HG02759 (cell line): ENCODE results near the gene TRIM15.
A peak's percentile ranks its signal among the peaks of the same experiment; 100 is the strongest.
"Not testable (repeated sequence)": the region's sequence is repeated elsewhere in the genome, so short reads cannot be mapped to it uniquely, and the experiment has no call there.

Experiments used
- ATAC-seq: cut with Tn5 transposase; IDR thresholded peaks from one replicate; pipeline ENCODE4 v1.9.1; 2021; ENCODE audit warnings: mild to moderate bottlenecking, moderate library complexity; ENCODE audit not compliant: unreplicated experiment

TRIM15 gene

DNA sequence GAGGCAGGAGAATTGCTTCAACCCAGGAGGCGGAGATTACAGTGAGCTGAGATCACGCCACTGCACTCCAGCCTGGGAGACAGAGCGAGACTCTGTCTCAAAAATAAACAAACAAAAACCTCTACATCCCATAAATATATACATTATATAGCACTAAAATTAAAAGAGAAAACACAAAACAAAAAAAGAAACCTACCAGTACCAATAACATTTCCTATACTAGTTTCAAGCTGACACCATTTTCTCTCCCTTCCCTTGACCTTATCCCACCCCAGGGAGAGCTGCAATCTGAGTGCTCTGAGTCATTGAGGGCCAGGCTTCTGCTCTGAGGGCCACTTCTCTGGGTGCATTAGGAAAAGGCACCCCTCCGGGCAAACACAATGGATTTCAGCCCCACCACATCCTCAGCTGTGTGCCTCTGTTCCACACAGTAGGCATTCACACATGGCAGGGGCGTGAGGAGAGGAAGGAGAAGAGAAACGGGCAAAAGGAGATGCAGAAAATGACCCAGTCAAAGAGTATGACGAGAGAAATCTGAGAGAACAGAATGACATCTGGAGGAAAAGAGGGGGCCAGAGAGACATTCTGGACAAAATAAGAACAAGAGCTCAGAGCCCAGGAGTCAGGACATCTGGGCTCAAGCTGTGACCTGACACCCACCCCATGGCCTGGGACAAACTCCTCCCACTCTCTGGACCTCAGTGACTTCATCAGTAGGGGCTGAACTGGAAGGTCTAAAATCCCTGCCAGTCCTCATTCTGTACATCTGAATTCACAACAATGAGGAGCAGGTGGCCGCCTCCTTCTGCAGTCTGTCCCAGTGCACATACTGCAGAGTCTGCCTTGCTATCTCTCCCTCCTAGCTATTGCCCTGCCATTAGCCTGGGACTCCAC is 31.7 kb downstream of the TRIM15 start:
- ATAC-seq: no peak

DNA sequence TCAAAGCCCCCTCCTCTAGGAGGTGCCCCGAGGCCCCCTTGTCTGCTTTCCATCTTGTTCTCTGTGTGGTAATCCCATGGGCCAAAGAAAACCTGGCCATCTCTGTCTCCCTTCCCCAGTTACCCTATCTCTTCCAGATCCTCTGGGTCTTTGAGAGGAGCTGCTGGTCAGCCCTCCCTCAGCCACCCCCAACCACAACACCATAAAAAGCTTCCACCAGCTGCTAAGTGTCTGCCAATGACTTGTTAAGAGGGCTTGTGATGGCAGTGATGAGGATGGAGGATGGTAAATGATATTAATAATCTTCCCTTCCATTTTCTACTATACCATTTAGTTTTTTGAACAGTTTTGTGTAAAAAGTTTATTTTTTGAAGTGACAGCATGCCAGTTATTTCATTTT is 32.6 kb downstream of the TRIM15 start:
- no peak for ATAC-seq

DNA sequence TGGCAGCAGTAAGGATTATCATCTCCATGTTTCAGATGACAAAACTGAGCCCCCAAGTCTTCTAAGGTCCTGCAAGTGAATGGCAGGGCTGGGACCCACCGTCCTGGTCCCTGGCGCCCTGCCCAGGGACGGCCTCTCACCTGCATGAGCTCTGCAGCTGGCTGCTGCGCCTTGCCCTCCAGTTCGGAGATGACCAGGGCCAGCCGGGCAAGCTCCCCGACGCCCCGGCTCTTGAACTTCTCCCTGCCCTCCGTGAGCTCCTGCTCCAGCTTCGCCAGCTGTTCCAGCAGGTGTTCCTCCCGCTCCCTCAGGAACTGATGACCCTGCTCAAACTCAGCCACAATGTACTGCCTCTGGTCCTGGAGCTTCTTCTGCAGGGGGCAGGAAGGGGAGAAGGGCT is 33.0 kb downstream of the TRIM15 start:
- no peak for ATAC-seq

DNA sequence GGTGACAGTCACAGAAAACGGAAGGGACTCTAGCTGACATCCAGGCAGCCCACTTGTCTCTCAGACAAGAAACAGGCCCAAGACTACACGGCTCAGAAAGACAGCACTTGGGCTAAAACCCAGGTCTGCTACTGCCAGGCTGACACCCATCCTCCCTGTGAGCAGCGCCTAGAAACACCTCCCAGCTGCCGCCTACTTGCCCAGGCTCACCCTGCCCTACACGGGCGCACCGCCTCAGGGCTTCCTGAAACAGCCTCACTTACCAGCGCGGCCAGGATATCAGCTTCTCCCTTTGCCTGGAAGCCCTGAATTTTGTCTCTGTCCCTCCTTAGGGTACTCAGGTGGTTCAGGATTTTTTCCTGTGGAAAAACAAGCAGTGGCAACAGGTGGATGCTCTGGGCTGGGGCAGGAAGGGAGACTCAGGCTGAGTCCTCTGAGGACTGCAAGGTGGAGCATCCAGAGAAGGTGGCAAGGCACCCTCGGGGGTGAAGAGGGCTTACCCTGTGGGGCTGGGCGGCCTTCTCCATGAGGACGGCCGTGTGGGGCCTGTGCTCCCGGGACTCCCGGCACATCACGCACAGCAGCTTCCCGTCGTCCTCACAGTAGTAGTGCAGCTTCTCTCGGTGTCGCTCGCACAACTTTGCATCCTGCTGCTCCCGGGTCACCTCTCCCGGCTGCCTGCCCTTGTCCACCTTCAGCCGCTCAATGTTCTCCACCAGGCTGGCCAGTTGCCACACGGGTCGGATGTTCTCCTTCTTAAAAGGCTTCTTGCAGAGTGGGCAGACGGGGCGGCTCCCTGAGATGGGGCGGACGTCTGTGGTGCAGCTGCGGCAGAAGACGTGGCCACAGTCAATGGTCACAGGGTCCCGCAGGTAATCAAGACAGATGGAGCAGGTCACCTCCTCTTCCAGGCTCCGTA is 35.1 kb downstream of the TRIM15 start:
- ATAC-seq: no peak

DNA sequence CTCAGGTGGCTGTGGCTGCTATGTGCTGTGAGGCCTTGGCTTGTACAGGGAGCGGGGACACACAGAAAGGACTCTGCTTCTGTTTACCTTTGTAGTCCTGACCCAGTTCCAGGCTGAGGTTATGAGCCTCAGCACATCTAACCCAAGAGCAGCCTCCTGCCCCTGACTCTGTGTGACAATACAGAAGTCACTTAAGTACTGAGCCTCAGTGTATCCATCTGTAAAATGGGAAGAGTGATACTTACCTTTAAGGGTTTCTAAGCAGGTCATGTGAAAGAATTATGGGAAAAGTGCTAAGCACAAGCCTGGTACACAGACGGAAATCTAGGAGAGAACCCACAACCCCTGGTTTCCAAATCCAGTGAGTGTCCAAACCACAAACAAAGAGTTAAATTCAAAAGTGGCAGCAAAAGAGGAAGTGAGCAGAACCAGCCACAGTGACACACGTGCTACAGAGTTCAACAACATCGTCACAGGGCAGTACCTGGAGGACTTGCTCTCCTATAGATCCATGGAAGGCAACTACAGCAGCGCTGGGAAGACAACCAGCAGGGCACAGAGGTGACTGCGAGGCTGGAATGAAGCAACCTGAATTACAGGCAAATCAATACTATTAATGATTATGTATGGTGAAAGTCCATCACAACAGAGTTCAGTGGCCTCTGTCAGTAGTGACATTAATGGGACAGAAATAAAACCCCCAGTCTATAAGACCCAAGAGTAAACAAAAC is 37.4 kb downstream of the TRIM15 start:
- peak; percentile 56 for ATAC-seq

DNA sequence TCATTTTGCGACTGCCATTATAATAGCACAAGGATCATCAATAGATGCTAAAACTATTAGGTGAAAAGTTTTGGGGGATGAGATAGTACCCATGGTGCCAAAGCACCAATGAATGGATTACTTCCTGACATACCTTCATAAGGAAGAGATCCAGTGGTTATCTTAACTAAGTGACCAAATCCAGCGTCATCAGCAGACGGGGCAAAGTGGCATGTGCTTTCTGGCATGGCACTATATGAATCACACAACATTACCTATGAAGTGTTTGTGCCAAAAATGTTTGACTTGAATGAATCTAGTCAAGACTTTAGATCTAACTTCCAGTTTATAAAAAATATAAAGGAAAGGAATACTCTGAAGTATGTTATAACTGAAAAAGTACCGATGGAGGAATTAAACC is 39.0 kb downstream of the TRIM15 start:
- no peak for ATAC-seq

DNA sequence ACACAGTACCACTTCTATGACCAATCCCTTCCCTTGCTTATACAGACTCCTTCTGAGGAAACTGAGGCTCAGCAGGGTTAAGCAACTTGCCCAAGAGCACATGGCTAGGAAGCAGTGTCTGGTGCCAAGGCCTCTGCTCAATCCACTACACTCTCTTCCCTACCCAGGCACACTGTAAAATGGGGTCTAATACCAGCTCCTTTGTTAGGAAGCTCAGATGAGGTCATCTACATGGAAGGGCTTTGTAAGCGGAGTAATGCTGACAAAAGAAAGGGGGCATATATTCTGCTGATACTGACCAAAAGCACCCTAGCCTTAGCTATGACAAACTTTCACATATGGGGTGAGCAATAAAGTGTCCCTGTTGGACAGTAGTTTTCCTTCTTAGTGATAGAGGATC is 40.8 kb downstream of the TRIM15 start:
- ATAC-seq: no peak

DNA sequence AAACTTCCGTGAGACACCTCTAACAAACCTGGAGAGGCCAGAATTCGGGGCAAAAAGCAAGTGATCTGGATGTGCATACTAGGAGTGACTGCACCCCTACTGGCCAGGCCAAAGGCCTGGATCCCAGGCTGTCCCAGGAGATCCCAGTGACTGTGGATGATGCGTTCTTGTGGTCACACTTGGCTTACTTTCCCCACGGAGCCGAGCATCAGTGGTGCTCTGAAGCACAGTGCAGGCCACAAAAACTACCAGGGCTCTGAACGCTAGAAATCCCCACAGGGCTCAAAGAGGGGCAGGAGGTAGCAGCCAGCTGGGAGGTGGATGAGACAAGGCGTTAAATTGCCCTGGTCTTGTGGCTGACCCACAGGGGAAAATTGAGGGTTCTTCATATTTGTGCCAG is 42.8 kb downstream of the TRIM15 start:
- ATAC-seq: no peak

DNA sequence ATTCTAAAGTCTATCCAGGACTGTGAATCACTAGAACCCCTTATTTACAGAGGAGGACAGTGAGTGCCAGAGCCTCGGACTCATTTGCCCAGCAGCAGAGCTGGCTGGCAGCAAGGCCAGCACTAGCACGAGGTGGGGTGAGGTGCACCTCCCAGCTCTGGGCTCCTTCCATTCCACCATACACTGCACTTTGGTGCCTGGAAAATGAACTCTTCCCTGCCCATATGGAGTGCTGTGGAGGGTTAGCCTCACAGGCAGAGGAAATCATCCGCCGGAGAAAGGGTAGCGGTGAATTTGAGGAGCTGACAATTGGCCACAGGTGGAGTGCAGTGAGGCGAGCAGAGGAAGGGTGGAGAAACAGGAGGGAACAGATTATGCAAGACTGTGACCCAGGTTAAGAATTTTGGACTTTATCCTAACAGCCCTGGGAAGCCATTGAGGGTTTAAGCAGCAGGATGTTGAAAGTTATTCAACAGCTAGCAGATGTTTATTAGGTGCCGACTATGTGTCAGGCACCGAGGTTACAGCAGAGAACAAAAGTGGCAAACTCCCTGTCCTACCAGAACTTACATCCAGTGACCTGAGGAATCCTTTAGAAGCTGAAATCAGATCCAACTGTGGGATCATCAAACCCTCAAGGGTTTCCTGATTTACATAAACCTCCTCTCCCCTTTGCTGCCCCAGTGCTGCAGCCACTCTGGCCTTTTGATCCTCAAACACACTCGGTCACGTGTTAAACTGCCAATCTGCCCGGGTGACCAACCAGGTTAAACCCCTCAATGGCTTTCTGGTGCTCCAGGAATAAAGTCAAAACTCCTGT is 43.7 kb downstream of the TRIM15 start:
- ATAC-seq: no peak

DNA sequence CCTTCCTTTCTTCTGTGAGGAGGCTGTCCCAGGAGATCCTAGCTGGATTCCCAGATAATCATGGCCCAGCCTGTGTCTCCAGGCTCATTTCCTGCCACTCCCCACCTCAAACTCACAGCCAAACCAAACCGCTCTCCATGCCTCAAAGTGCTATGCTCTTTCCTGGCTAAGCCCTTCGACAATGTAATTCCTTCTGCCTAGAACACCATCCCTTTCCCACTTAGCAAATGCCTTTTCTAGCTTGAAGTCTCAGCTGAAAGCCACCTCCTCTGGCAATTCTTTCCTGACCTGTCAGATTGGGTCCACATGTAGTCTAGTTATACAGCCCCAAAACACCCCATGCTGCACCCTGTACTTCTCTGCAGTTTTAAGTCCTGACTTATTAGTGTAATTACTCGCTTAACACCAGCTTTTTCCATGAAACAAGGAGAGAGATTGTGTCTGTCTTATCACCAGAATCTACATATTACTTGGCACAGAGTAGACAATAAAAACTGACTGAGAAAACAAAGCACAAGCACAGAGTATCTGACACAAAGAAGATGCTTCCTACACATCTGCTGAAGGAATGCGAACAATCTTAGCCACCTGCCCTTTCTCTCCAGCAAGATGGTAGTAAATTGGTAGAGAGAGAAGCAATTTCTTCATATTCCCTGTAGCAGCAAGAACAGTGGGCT is 44.4 kb downstream of the TRIM15 start:
- no peak for ATAC-seq

DNA sequence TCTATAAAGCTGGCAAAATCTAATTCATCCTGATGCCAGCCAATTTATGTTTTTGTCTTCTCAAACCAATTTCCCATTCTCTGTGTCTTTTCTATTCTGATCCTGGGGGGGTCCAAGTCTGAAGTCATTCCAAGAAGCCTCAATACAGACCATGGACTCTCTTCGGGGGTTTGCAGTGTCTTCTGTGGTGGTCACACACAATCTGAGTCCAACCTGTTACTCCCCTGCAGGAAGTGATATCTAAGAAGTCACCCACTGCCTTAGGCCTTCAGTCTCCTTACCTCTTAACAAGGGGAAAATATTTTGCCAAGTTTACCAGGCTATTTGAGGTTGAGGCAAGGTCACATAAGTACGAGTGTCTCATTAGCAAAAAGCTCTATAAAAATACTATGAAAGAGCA is 48.0 kb downstream of the TRIM15 start:
- ATAC-seq: no peak

DNA sequence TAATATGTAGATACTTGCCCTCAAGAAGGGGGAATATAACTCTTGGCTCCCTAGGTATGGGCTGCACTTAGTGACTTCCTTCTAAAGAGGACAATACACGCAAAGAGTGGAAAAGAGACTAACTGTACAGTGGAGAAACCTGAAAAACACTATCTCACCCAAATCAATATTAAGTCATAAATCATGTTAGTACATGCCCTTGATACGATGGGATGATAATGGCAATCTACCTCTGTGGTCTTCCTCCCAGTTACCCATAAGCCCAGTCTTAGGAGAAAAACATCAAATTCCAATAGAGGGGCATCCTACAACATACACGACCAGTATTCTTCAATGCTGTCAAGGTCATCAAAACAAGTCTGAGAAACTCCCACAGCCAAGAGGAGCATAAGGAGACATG is 48.6 kb downstream of the TRIM15 start:
- ATAC-seq: no peak

DNA sequence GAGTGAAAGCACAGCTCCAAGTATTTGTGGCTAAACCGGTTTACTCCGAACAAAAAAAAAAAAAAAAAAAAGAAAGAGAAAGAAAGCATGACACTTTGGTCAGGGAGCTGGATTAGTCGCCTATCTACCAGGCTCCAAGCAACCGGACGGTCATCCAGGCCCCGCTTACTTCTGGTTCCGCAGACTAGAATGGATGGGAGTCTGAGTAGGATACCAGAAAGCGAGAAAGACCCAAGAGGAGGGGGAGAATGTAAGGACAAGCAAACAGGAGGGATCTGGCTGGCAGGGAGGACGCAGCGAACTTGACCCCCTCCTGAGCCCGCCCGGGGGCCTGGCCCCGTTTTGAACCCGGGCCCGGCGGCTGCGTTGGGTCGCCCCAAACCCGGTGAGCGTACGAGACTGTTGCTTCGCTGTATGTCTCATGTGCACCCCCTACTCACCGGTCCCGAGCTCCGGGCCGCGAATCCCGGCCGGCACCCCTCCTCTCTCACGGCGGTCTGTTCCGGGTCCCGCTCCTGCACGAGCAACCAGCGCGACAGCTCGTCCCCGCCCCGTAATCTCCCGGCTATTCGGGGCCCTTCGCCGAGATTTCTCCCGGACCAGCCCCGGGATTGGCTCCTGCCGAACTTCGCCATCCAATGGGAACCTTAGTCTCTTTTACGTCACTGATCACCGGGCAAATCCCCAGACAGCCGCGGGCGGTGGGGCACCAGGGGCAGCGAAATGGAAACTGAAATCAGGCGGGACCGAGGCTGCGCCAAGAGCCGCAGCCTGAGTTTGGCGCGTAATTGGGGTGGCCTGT is 49.7 kb downstream of the TRIM15 start, which contains the start of gene TRIM26:
Gene TRIM26 (minus strand): TSS at position 542 of the 802 bp plus-strand sequence. CDS start 14,303 bp downstream, outside the sequence.
- peak; percentile 83 for ATAC-seq

DNA sequence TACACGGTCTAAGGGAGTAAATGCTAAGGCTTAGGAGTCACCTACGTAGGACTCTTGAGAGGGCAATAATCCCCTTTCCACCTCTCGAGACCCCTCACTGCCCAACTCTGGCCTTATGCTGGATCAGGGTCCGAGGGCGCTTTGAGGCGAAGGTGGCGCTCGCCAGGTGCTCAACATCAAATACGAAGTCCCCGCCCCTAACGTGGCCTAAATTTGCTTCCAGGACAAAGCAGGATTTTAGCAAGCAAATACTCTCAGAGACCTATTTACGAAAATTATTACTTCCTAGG is 50.3 kb downstream of the TRIM15 start:
- no peak for ATAC-seq

DNA sequence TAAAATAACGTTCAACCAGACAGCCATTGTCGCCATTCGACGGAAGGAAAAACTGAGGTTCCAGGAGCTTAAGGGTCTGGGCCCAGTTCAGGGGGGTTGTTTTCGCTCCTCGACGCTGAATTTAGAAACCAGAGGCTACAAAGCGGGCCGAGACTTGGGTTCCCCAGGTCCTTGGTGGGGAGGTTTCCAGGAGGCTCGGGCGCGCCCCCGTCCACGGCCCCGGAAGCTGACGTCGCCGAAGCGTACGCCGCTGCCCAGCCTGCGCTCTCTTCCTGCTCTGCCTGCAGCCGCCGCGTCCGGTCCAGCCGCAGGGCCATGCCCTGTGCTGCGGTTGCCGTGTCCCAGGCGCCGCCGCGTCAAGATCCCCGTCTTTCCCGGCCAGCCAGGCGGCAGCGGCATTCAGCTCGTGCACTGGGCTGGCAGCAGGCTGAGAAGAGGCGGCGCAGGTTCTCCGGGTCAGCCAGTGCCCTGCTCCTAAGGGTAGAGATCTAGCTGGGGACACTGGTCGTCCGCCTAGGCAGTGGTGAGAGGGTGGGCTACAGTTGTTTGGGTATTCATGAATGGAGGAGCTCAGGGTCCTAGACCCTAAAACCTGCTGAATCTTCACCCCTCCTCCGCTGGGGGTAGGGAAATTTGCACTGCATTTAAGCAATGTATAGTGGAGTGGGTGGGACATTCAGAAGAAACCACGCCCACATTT is 50.8 kb downstream of the TRIM15 start:
- peak; percentile 59 for ATAC-seq

DNA sequence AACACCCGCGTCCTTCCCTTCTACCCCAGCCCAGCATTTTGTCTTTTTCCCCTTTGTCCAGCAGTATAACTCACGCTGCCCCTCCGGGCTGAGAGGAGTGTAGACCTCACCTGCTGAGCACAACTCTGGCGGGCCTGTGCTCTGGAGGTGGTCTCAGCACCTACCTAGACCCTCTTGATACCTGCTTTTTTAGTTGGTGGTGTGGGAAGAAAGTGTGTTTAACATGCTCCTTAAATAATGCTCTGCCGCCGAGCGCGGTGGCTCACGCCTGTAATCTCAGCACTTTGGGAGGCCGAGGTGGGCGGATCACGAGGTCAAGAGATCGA is 51.3 kb downstream of the TRIM15 start:
- no peak for ATAC-seq

DNA sequence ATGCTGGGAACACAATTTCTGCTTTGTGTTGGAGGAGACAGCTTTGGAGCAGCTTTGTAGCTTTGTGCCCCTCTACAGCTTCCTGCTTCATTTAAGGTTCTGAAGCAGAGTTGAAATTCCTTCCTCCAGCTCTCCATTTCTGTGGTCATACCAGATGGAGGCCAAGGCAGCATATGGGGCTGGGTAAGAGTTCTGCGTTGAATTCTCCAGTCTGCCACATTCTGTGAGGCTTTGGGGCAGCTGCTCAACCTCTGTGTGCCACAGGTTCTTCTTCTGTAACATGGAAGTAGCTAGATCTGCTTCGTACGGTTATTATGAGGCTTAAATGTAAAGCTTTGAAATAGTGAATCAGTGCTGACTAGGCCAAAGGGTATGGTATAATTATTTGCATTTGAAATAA is 52.8 kb downstream of the TRIM15 start:
- ATAC-seq: no peak

DNA sequence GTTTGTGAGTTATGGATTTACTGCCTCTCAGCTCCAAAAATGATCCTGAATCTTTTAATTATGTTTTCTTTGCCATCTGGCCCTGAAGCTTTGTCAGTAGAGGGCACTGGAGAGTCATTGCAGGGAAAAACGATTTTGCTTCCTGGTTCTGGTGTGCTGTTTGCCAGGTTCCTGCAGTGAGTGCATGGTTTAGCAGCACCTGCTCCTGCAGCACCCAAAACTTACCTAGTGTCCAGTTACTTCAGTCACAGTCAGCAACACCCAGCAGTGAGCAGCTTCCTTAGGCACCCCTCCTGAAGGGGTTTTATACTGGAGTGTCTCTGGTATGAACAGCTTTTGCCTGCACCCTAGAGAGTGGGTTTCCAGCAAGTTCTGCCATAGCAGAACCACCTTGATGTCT is 55.9 kb downstream of the TRIM15 start:
- ATAC-seq: no peak

DNA sequence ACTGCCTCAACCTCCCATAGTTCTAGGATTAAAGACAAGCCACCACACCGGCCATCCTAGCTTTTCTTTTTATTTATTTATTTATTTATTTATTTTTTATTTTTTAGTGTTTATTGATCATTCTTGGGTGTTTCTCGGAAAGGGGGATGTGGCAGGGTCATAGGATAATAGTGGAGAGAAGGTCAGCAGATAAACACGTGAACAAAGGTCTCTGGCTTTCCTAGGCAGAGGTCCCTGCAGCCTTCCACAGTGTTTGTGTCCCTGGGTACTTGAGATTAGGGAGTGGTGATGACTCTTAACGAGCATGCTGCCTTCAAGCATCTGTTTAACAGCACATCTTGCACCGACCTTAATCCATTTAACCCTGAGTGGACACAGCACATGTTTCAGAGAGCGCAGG is 58.0 kb downstream of the TRIM15 start:
- ATAC-seq: not testable (repeated sequence)
